Measurements from ENCODE around the gene ZC3H8.

The ZC3H8 gene

GRCh38 chr2:112170495-112170894 lies 84.3 kb downstream of the ZC3H8 start:
- Histone ChIP-seq H3K27ac (no peak overlapping the region), H3K36me3 (no peaks in the 10 kb centered on the region), H3K4me2 (peak overlapping the region; percentile 65; the same call in 1 of the 2 replicates), H3K9ac (no peak overlapping the region), H3K4me3 (no peak overlapping the region), H3K4me1 (peaks cover 76% of the 10 kb centered on the region), H4K20me1 (no peaks in the 10 kb centered on the region), H3K9me3 (no peaks in the 10 kb centered on the region), H3K27me3 (no peaks in the 10 kb centered on the region)
- TF ChIP-seq Cebpa-rat (IDR thresholded peaks at IDR 0.05): no peak

GRCh38 chr2:112168422-112169124 lies 86.3 kb downstream of the ZC3H8 start:
- Histone ChIP-seq H3K4me3 (no peak overlapping the region), H3K9ac (no peak overlapping the region), H3K9me3 (no peaks in the 10 kb centered on the region), H3K36me3 (no peaks in the 10 kb centered on the region), H3K27ac (0 out of 2 replicates have a peak overlapping the region, but pooled peaks have one; percentile 63), H3K27me3 (no peaks in the 10 kb centered on the region), H3K4me1 (peaks cover 72% of the 10 kb centered on the region), H3K4me2 (peak overlapping the region; percentile 65), H4K20me1 (no peaks in the 10 kb centered on the region)
- TF ChIP-seq Cebpa-rat (IDR thresholded peaks at IDR 0.05): no peak

GRCh38 chr2:112166806-112167499 lies 87.9 kb downstream of the ZC3H8 start:
- Histone ChIP-seq H3K4me2 (no peak overlapping the region), H4K20me1 (no peaks in the 10 kb centered on the region), H3K27me3 (no peaks in the 10 kb centered on the region), H3K4me1 (peaks cover 72% of the 10 kb centered on the region), H3K27ac (no peak overlapping the region), H3K9me3 (no peaks in the 10 kb centered on the region), H3K4me3 (no peak overlapping the region), H3K36me3 (no peaks in the 10 kb centered on the region), H3K9ac (no peak overlapping the region)
- no peak for TF ChIP-seq Cebpa-rat (IDR thresholded peaks at IDR 0.05)

GRCh38 chr2:112165296-112165695 lies 89.5 kb downstream of the ZC3H8 start:
- Histone ChIP-seq H3K4me2 (no peak overlapping the region), H3K9ac (no peak overlapping the region), H3K4me3 (no peak overlapping the region), H3K27ac (no peak overlapping the region), H3K4me1 (peaks cover 74% of the 10 kb centered on the region), H3K27me3 (no peaks in the 10 kb centered on the region), H3K36me3 (no peaks in the 10 kb centered on the region), H3K9me3 (no peaks in the 10 kb centered on the region), H4K20me1 (no peaks in the 10 kb centered on the region)
- no peak for TF ChIP-seq Cebpa-rat (IDR thresholded peaks at IDR 0.05)

GRCh38 chr2:112164876-112165275 lies 90.0 kb downstream of the ZC3H8 start:
- Histone ChIP-seq H3K9me3 (no peaks in the 10 kb centered on the region), H3K27ac (peak overlapping the region; percentile 35; the same call in 1 of the 2 replicates), H3K36me3 (no peaks in the 10 kb centered on the region), H4K20me1 (no peaks in the 10 kb centered on the region), H3K4me2 (peak overlapping the region; percentile 79; the same call in 1 of the 2 replicates), H3K9ac (no peak overlapping the region), H3K27me3 (no peaks in the 10 kb centered on the region), H3K4me3 (no peak overlapping the region), H3K4me1 (peaks cover 74% of the 10 kb centered on the region)
- no peak for TF ChIP-seq Cebpa-rat (IDR thresholded peaks at IDR 0.05)

- Histone ChIP-seq H3K36me3 (no peaks in the 10 kb centered on the region), H3K27ac (peak overlapping the region; percentile 44), H3K9ac (no peak overlapping the region), H4K20me1 (no peaks in the 10 kb centered on the region), H3K4me1 (peaks cover 69% of the 10 kb centered on the region), H3K27me3 (no peaks in the 10 kb centered on the region), H3K9me3 (no peaks in the 10 kb centered on the region), H3K4me3 (no peak overlapping the region), H3K4me2 (peak overlapping the region; percentile 79)
- TF ChIP-seq Cebpa-rat (IDR thresholded peaks at IDR 0.05): no peak
Measured at GRCh38 chr2:112163541-112163981, 91.3 kb downstream of the ZC3H8 start.

GRCh38 chr2:112162956-112163355 lies 91.9 kb downstream of the ZC3H8 start:
- TF ChIP-seq Cebpa-rat (IDR thresholded peaks at IDR 0.05): no peak
- peak overlapping the region; percentile 79 for H3K4me2 ChIP-seq

GRCh38 chr2:112162341-112162740 lies 92.5 kb downstream of the ZC3H8 start:
- Histone ChIP-seq H3K4me1 (peaks cover 73% of the 10 kb centered on the region), H3K9me3 (no peaks in the 10 kb centered on the region), H4K20me1 (no peaks in the 10 kb centered on the region), H3K27ac (peak overlapping the region; percentile 97; the same call in 1 of the 2 replicates), H3K9ac (no peak overlapping the region), H3K36me3 (no peaks in the 10 kb centered on the region), H3K27me3 (no peaks in the 10 kb centered on the region), H3K4me3 (no peak overlapping the region), H3K4me2 (peak overlapping the region; percentile 79; the same call in 1 of the 2 replicates)
- no peak for TF ChIP-seq Cebpa-rat (IDR thresholded peaks at IDR 0.05)

More at GRCh38 chr2:112162956-112163355, 91.9 kb downstream of the ZC3H8 start:
- no peaks in the 10 kb centered on the region for H4K20me1 ChIP-seq
- no peak overlapping the region for H3K9ac ChIP-seq
- no peaks in the 10 kb centered on the region for H3K36me3 ChIP-seq
- H3K4me1 ChIP-seq: peaks cover 69% of the 10 kb centered on the region
- H3K27me3 ChIP-seq: no peaks in the 10 kb centered on the region
- no peaks in the 10 kb centered on the region for H3K9me3 ChIP-seq
- no peak overlapping the region for H3K4me3 ChIP-seq
- H3K27ac ChIP-seq: peak overlapping the region; percentile 44

Data from BLaER1 (cell line).